ENCODE measurements around the gene TXNDC12.

TXNDC12 gene

DNA sequence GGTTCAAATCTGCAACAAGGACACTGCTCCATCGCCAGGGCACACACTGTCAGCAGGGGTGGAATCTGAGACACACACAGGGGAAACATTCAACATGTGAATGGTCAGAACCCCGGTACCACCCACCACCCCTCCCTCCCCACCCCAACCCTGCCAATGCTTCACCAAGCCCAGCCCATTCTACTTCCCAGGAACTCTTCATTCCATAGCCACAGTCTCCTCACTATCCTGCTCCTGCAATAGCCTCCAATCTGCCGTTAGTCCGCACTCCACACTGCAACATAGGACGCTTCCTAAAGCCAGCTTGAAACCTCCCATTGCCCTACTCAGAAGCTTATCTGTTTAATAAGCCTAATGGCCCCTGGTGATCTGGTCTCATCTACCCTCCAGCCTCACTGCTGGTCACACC lies 57.0 kb downstream of the TXNDC12 start:
- no peak for DNase-seq (ENCODE audit: low read depth in 2 of 2)

DNA sequence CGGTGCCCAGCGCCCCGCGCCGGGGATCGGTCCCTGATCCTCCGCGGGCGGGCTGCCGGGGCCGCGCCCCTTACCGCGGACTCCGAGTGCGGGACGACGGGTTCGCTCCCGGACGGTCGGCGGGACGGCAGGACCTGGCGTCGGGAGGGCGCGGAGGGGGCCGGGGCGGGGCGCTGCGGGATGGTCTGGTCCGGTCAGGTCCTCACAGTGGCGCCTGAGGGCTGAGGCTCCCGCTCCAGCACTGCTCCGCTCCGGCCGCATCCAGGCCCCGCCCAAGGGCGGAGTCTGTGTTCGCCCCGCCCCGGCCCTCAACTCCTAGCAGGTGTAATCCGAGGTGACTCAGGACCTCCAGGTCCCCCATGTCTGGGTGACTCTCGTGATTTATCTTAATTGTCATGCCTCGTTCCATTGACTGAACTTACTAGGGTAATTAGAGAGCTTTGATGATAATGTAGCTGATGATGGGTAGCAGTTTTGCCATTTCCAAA lies 64.5 kb downstream of the TXNDC12 start, which contains the start of gene RAB3B:
Gene RAB3B, minus strand, starts transcription at position 223 of the 488 bp plus-strand sequence. CDS start 13,583 bp downstream, outside the sequence.
- peak; percentile 63 to 64 for DNase-seq (ENCODE audit: low read depth in 2 of 2)

DNA sequence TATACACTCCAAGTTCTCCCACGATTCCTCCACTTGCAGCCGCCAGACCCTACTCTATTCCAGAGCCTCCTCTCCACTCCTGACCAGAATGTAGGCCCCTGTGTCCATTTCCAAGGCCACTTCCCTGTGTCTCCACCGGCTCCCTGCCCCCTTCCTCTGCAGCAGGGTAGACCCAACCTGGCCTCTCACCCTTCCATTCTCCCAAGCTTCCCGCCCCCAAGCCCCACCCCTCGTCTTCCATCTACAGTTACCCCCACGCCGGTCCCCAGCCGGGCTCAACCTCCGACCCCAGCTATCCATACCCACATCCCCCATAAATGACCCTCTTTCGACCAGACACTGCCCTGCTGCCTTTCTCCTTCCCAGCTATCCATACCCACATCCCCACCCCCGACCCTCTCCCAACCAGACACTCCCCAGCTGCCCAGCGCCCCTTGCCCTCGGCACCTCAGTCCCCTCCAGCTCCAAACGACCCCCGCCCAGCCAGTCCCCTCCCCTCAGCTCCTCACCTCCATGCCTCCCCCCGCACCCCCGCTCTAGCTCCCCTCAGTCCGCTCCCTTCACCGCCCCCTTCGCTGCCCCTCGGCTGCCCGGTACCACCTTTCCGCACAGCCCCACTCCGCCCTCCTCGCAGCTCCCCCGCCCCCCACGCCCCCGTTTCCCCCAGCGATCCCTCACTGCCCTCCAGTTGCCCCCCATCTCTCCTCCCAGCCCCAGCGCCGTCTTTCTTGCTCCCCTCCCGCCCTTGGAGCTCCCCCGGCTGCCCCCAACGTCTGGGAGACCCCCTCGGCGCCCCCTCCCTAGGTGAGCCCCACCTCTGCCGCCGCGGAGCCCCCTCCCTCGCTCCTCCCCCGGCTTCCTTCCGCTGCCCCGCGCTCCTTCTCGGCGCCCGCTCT lies 65.2 kb downstream of the TXNDC12 start:
- DNase-seq (ENCODE audit: low read depth in 2 of 2): no peak

DNA sequence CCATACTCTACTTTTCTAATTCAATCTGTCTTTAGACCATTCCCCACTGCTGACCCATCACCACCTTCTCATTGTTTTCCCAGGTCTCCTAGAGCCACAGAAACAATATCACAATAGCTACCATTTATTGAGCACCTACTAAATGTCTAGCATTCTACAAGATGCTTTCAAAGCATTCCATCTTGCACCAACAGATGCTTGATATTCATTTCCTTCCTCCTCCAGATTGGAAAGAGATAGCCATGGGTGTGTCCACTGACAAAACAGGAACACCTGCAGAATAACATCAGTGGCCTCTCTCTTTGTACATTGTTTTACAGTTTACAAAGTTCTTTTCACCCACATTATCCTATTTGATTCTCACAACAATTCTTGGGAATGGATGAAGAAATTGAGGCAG lies 66.7 kb downstream of the TXNDC12 start:
- no peak for DNase-seq (ENCODE audit: low read depth in 2 of 2)

DNA sequence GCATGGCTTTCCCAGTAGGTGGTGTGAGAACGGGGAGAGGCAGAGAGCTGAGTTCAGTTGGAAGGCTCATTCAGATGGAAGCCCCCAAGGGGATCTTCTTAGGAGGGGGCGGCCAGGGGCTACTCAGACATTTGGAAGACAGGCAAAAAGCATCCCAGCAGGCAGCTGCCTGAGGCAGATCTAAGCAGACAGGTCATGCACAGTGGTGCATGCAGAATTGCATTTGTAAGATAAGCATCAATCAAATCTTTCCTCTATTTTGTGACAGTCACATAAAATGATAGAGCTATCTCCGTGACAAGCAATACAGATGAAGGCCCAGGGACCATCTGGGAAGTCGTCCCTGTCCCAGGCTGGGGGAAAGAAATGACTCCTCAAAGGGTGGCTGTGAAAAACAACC lies 68.3 kb downstream of the TXNDC12 start:
- no peak for DNase-seq (ENCODE audit: low read depth in 2 of 2)

DNA sequence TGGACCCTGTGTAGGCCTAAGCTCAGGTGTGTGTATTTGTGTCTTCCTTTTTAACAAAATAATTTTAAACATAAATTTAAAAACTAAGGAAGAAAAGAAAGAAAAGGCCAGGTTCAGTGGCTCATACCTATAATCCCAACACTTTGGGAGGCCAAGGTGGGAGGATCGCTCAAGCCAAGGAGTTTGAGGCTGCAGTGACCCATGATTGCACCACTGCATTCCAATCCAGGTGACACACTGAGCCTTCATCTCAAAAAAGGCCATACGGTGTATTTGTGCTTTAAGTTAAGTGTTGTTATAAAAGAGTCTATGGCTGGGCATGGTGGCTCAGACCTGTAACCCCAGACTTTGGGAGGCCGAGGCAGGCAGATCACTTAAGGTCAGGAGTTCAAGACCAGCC lies 72.8 kb downstream of the TXNDC12 start:
- DNase-seq (ENCODE audit: low read depth in 2 of 2): no peak

DNA sequence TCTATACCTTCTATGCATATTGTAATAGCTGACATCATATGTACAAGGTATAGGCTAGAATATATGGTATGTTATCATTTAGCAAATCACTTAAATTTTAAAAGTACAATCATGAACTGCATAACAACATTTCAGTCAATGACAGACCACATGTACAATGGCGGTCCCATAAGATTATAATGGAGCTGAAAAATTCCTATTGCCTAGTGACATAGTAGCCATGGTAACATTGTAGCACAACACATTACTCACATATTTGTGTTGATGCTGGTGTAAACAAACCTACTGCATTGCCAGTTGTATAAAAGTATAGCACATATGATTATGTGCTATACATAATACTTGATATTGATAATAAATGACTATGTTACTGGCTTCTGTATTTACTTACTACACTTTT lies 73.4 kb downstream of the TXNDC12 start:
- no peak for DNase-seq (ENCODE audit: low read depth in 2 of 2)

DNA sequence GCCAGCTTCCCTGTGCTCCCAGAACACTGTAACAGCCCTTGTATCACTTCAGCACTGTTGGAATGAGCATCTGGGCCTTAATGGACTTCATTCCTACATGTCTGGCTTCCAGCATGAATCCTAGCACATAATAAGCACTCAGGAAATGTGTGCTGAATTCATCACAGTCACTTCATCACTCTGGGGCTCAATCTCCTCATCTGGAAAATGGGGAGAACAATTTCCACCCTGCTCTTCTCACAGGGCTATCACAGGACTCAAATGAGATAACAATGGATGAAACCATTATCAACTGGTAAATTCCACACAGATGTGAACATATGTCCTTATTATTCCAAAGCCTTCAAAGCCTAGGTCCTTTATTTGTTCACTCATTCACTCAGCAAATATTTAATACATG lies 76.9 kb downstream of the TXNDC12 start:
- no peak for DNase-seq (ENCODE audit: low read depth in 2 of 2)

DNA sequence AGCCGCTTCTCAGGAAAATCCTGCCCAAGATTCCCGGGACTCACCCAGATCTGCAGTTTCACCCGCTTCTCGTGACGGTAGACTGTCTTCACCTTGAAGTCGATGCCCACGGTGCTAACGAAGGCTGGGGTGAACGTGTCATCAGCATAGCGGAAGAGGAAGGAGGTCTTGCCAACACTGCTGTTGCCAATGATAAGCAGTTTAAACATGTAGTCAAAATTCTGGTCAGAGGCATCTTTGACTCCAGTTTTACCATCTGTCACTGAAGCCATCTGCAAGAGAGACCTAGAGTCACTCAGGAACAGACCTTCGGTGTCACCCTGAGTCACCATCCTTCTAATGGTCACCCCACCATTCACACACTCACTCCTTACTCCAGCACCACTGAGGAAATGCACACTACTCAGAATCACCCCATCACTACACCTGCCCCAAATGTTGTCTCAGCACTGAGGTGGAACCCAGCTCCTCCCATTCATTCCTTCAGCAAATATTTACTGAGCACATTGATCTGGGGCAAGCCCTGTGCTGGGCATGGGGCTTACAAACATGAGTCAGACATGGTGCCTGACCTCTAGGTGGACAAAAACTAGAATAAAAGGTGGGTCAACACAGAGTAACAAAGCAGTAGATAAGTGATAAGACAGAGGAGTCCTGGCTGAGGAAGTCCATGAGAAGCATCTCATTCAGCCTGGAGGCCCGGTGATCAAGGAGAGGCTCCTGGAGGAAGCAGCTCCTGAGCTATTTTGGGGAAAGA lies 78.0 kb downstream of the TXNDC12 start:
- DNase-seq (ENCODE audit: low read depth in 2 of 2): no peak

DNA sequence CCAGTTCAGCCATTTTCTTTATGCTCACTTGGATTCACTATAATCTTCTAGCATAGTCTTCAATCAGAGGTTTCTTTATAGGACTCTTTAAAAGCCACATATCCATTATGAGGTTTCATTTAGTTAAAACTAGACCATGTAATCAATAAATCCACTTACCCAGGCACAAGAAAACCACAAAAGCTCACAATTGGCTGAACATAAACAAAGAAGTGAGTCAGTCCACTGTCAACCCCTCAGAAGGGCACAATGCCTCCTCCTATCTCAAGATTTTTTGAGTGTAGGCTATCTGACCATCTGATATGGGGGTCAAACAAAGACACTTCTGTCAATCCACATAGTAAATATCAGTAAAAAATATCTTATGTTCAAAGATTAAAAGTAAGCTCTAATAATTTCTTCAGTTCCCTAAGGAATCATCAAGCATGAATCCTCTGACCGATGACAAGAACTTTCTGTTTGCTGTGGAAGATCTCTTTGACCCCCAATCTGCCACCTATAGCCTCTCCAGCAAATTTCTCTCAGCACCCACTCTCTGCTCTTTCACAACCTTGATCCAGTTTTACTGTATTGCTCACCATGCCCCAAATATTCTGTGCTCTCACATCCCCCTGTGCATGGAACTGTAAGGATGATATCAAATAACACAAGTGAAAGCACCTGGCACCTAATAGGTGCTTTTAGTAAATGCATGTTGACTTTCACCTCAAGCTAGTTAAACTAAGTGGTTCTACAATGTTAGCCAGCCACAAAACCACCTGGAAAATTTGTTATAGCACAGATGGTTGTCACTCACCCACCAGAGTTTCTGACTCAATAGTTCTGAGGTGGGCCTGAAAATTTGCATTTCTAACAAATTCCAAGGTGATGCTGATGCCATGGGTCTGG lies 81.2 kb downstream of the TXNDC12 start:
- DNase-seq (ENCODE audit: low read depth in 2 of 2): peak in 1 of 2 donors; percentile 20
